CD8-positive, alpha-beta memory T cell (primary cell): Measurements from ENCODE around the gene ANO10. TPM values are rescaled to one million over a fixed set of nuclear protein-coding genes. Genes with fewer than 3 reads are reported as not detected.

ENCODE experiments used
- CTCF ChIA-PET: fragments of 350-600 bp; sonication (Branson Sonifier 250); formaldehyde crosslinking; loops from one replicate; lab custom pipeline; 2021; ENCODE audit warnings: antibody characterized with exemption; lab: Charles Lee
- POLR2A ChIA-PET: fragments of 350-600 bp; sonication (Branson Sonifier 250); formaldehyde crosslinking; loops from one replicate; lab custom pipeline; 2021; ENCODE audit warnings: antibody characterized with exemption; lab: Charles Lee
- DNase-seq, 5 donors: peaks; one replicate each; pipeline versions ENCODE4 v3.0.0 to v3.0.0-alpha.2; 2020 to 2022; ENCODE audit warnings: mixed read lengths in 1 of 5
- H3K27ac ChIP-seq: one replicate; pipeline ENCODE4 v1.7.0; 2013; ENCODE audit warnings: low read depth, mild to moderate bottlenecking, low read length, moderate library complexity
- H3K27me3 ChIP-seq: 2 replicates; pipeline ENCODE4 v1.7.0; 2013; ENCODE audit warnings: low read length, mild to moderate bottlenecking; ENCODE audit not compliant: insufficient read depth, poor library complexity, severe bottlenecking
- H3K36me3 ChIP-seq: 2 replicates; pipeline ENCODE4 v1.7.0; 2013; ENCODE audit warnings: mild to moderate bottlenecking, low read length, moderate library complexity; ENCODE audit not compliant: insufficient read depth
- H3K4me1 ChIP-seq: 2 replicates; pipeline ENCODE4 v1.7.0; 2013; ENCODE audit warnings: mild to moderate bottlenecking, low read length, moderate library complexity; ENCODE audit not compliant: insufficient read depth
- H3K4me3 ChIP-seq: 2 replicates; pipeline ENCODE4 v1.7.0; 2013; ENCODE audit warnings: mild to moderate bottlenecking, low read length
- H3K9me3 ChIP-seq: 2 replicates; pipeline ENCODE4 v1.7.0; 2013; ENCODE audit warnings: mild to moderate bottlenecking, low read length
- H3K27ac Mint-ChIP-seq, 8 donors: one replicate each; pipeline ENCODE4 v1.8.0; 2020 to 2021; ENCODE audit warnings: mixed read lengths in 8 of 8, mild to moderate bottlenecking in 6 of 8, inconsistent platforms in 3 of 8, moderate library complexity in 3 of 8
- H3K27me3 Mint-ChIP-seq, 2 donors: one replicate each; pipeline ENCODE4 v1.8.0; 2020 to 2021; ENCODE audit warnings: mixed read lengths in 2 of 2, mild to moderate bottlenecking in 1 of 2, moderate library complexity in 1 of 2
- H3K36me3 Mint-ChIP-seq, 3 donors: one replicate each; pipeline ENCODE4 v1.8.0; 2020 to 2021; ENCODE audit warnings: mixed read lengths in 3 of 3, inconsistent platforms in 1 of 3, mild to moderate bottlenecking in 1 of 3
- H3K4me1 Mint-ChIP-seq, 3 donors: one replicate each; pipeline ENCODE4 v1.8.0; 2020 to 2021; ENCODE audit warnings: mixed read lengths in 3 of 3, inconsistent platforms in 1 of 3, mild to moderate bottlenecking in 1 of 3
- H3K4me3 Mint-ChIP-seq, 7 donors: one replicate each; pipeline ENCODE4 v1.8.0; 2020 to 2021; ENCODE audit warnings: mixed read lengths in 7 of 7, mild to moderate bottlenecking in 6 of 7, moderate library complexity in 4 of 7, inconsistent platforms in 2 of 7
- H3K9me3 Mint-ChIP-seq, 5 donors: one replicate each; pipeline ENCODE4 v1.8.0; 2020 to 2022; ENCODE audit warnings: mixed read lengths in 5 of 5, mild to moderate bottlenecking in 3 of 5, moderate library complexity in 2 of 5, inconsistent platforms in 1 of 5
- polyA plus RNA-seq: library from polyadenylated mRNA; unstranded; fragments of 300-500 nt; fragmentation: Illumina TruSeq; gene quantifications from one replicate; pipeline ENCODE4 v1.2.3, GENCODE V29; 2021
- total RNA-seq, 2 experiments: library from RNA; stranded (reverse); gene quantifications; one replicate each; pipeline ENCODE4 v1.2.3, GENCODE V29; 2021

ANO10 gene
- total and polyA plus RNA-seq, 3 experiments from 2014 or later = 8.1 to 12.3 (median 9.1) TPM

- Histone ChIP-seq H3K4me3 (no peak overlapping the region), H3K36me3 (no peaks in the 10 kb centered on the region), H3K27me3 (no peaks in the 10 kb centered on the region), H3K9me3 (no peaks in the 10 kb centered on the region), H3K27ac (no peak overlapping the region), H3K4me1 (no peaks in the 10 kb centered on the region)
- peaks cover 0 to 6% (median 0%) of the 10 kb centered on the region in 3 donors for H3K36me3 Mint-ChIP-seq
- no peaks in the 10 kb centered on the region for H3K9me3 Mint-ChIP-seq
- H3K27me3 Mint-ChIP-seq = no peaks in the 10 kb centered on the region
- CTCF ChIA-PET = interaction anchor here (1.2 kb wide), 1 partner anchor 10 kb away, joined by 3 read pairs; no protein-coding TSS in a partner anchor
- POLR2A ChIA-PET = no interaction called here
- no peak overlapping the region for H3K27ac Mint-ChIP-seq
- no peak overlapping the region for H3K4me3 Mint-ChIP-seq
- no peak for DNase-seq
- H3K4me1 Mint-ChIP-seq = no peaks in the 10 kb centered on the region
Observed at GRCh38 chr3:43534675-43535074, 87.1 kb downstream of the ANO10 start.

GRCh38 chr3:43533009-43533408, 88.8 kb downstream of the ANO10 start:
- Histone ChIP-seq H3K27ac (no peak overlapping the region), H3K36me3 (no peaks in the 10 kb centered on the region), H3K4me1 (no peaks in the 10 kb centered on the region), H3K27me3 (no peaks in the 10 kb centered on the region), H3K9me3 (no peaks in the 10 kb centered on the region), H3K4me3 (no peak overlapping the region)
- CTCF ChIA-PET = interaction anchor here (1.2 kb wide), 1 partner anchor 11 kb away, joined by 4 read pairs; no protein-coding TSS in a partner anchor
- Mint-ChIP-seq H3K27ac (no peak overlapping the region), H3K4me3 (no peak overlapping the region), H3K36me3 (peaks cover 3 to 5% (median 3%) of the 10 kb centered on the region in 3 donors), H3K9me3 (peaks cover 0 to 9% (median 5%) of the 10 kb centered on the region in 5 donors), H3K27me3 (no peaks in the 10 kb centered on the region), H3K4me1 (no peaks in the 10 kb centered on the region)
- no peak for DNase-seq
- POLR2A ChIA-PET = no interaction called here

GRCh38 chr3:43531835-43532234, 90.0 kb downstream of the ANO10 start:
- Mint-ChIP-seq H3K27me3 (no peaks in the 10 kb centered on the region), H3K4me1 (no peaks in the 10 kb centered on the region), H3K9me3 (peaks cover 0 to 9% (median 7%) of the 10 kb centered on the region in 5 donors), H3K4me3 (no peak overlapping the region), H3K36me3 (peaks cover 3 to 11% (median 6%) of the 10 kb centered on the region in 3 donors), H3K27ac (no peak overlapping the region)
- Histone ChIP-seq H3K9me3 (no peaks in the 10 kb centered on the region), H3K4me3 (no peak overlapping the region), H3K27ac (no peak overlapping the region), H3K36me3 (no peaks in the 10 kb centered on the region), H3K4me1 (no peaks in the 10 kb centered on the region), H3K27me3 (no peaks in the 10 kb centered on the region)
- no peak for DNase-seq
- POLR2A ChIA-PET = no interaction called here
- CTCF ChIA-PET = no interaction called here

GRCh38 chr3:43528498-43529099, 93.2 kb downstream of the ANO10 start:
- ChIA-PET CTCF (no interaction called here), POLR2A (no interaction called here)
- no peak overlapping the region for H3K4me3 ChIP-seq
- Mint-ChIP-seq H3K9me3 (peaks cover 0 to 9% (median 7%) of the 10 kb centered on the region in 5 donors), H3K4me3 (no peak overlapping the region), H3K27me3 (no peaks in the 10 kb centered on the region), H3K36me3 (peaks cover 3 to 11% (median 6%) of the 10 kb centered on the region in 3 donors), H3K27ac (no peak overlapping the region), H3K4me1 (no peaks in the 10 kb centered on the region)
- DNase-seq = no peak
- no peaks in the 10 kb centered on the region for H3K36me3 ChIP-seq
- H3K27me3 ChIP-seq = no peaks in the 10 kb centered on the region
- no peak overlapping the region for H3K27ac ChIP-seq
- no peaks in the 10 kb centered on the region for H3K9me3 ChIP-seq
- H3K4me1 ChIP-seq = no peaks in the 10 kb centered on the region

GRCh38 chr3:43526956-43527355, 94.9 kb downstream of the ANO10 start:
- H3K9me3 ChIP-seq = no peaks in the 10 kb centered on the region
- POLR2A ChIA-PET = no interaction called here
- no peaks in the 10 kb centered on the region for H3K27me3 Mint-ChIP-seq
- H3K27ac Mint-ChIP-seq = no peak overlapping the region
- no peaks in the 10 kb centered on the region for H3K27me3 ChIP-seq
- no peak for DNase-seq
- no peaks in the 10 kb centered on the region for H3K4me1 Mint-ChIP-seq
- H3K36me3 Mint-ChIP-seq = peaks cover 3 to 11% (median 6%) of the 10 kb centered on the region in 3 donors
- H3K4me3 ChIP-seq = no peak overlapping the region
- H3K4me3 Mint-ChIP-seq = no peak overlapping the region
- no peak overlapping the region for H3K27ac ChIP-seq
- CTCF ChIA-PET = no interaction called here
- no peaks in the 10 kb centered on the region for H3K4me1 ChIP-seq
- H3K9me3 Mint-ChIP-seq = peaks cover 0 to 9% (median 7%) of the 10 kb centered on the region in 5 donors
- H3K36me3 ChIP-seq = no peaks in the 10 kb centered on the region

GRCh38 chr3:43525941-43526607, 95.7 kb downstream of the ANO10 start:
- Mint-ChIP-seq H3K4me1 (no peaks in the 10 kb centered on the region), H3K36me3 (peaks cover 3 to 15% (median 8%) of the 10 kb centered on the region in 3 donors), H3K9me3 (peaks cover 2 to 9% (median 7%) of the 10 kb centered on the region in 5 donors), H3K4me3 (no peak overlapping the region), H3K27ac (no peak overlapping the region), H3K27me3 (no peaks in the 10 kb centered on the region)
- no peak overlapping the region for H3K4me3 ChIP-seq
- H3K9me3 ChIP-seq = no peaks in the 10 kb centered on the region
- H3K4me1 ChIP-seq = no peaks in the 10 kb centered on the region
- ChIA-PET POLR2A (no interaction called here), CTCF (no interaction called here)
- no peak for DNase-seq
- H3K27me3 ChIP-seq = no peaks in the 10 kb centered on the region
- H3K27ac ChIP-seq = no peak overlapping the region
- H3K36me3 ChIP-seq = no peaks in the 10 kb centered on the region

GRCh38 chr3:43525386-43525785, 96.4 kb downstream of the ANO10 start:
- no peak overlapping the region for H3K27ac Mint-ChIP-seq
- Histone ChIP-seq H3K4me3 (no peak overlapping the region), H3K27me3 (no peaks in the 10 kb centered on the region), H3K9me3 (no peaks in the 10 kb centered on the region), H3K4me1 (no peaks in the 10 kb centered on the region), H3K27ac (no peak overlapping the region), H3K36me3 (no peaks in the 10 kb centered on the region)
- peaks cover 2 to 11% (median 8%) of the 10 kb centered on the region in 5 donors for H3K9me3 Mint-ChIP-seq
- no peak for DNase-seq
- POLR2A ChIA-PET = no interaction called here
- CTCF ChIA-PET = no interaction called here
- no peaks in the 10 kb centered on the region for H3K4me1 Mint-ChIP-seq
- H3K36me3 Mint-ChIP-seq = peaks cover 5 to 21% (median 8%) of the 10 kb centered on the region in 3 donors
- no peaks in the 10 kb centered on the region for H3K27me3 Mint-ChIP-seq
- H3K4me3 Mint-ChIP-seq = no peak overlapping the region

GRCh38 chr3:43523454-43524053, 98.3 kb downstream of the ANO10 start:
- Mint-ChIP-seq H3K27ac (no peak overlapping the region), H3K9me3 (peaks cover 18 to 26% (median 22%) of the 10 kb centered on the region in 5 donors), H3K36me3 (peaks cover 14 to 37% (median 16%) of the 10 kb centered on the region in 3 donors), H3K27me3 (no peaks in the 10 kb centered on the region), H3K4me3 (no peak overlapping the region), H3K4me1 (no peaks in the 10 kb centered on the region)
- Histone ChIP-seq H3K9me3 (no peaks in the 10 kb centered on the region), H3K4me1 (no peaks in the 10 kb centered on the region), H3K27me3 (no peaks in the 10 kb centered on the region), H3K36me3 (no peaks in the 10 kb centered on the region), H3K4me3 (no peak overlapping the region), H3K27ac (no peak overlapping the region)
- no peak for DNase-seq
- CTCF ChIA-PET = no interaction called here
- POLR2A ChIA-PET = no interaction called here
